GM19193 (cell line): Measurements from ENCODE around the gene SLC25A12.

ENCODE experiments used
- POLR2A ChIP-seq: IDR thresholded peaks from 4 replicates; pipeline ENCODE4 v1.6.1; 2011; ENCODE audit not compliant: insufficient read depth, insufficient read length; ENCODE audit errors: extremely low read depth

The SLC25A12 gene

GRCh38 chr2:171792886-171793580 lies 101.0 kb downstream of the SLC25A12 start:
- no peak for TF ChIP-seq POLR2A

- no peak for TF ChIP-seq POLR2A
Measured at GRCh38 chr2:171792157-171792556, 101.9 kb downstream of the SLC25A12 start.

GRCh38 chr2:171791361-171791760 lies 102.7 kb downstream of the SLC25A12 start:
- no peak for TF ChIP-seq POLR2A

GRCh38 chr2:171789956-171790355 lies 104.1 kb downstream of the SLC25A12 start:
- TF ChIP-seq POLR2A = no peak

GRCh38 chr2:171788316-171788993 lies 105.6 kb downstream of the SLC25A12 start:
- no peak for TF ChIP-seq POLR2A

- no peak for TF ChIP-seq POLR2A
Measured at GRCh38 chr2:171787333-171788072, 106.5 kb downstream of the SLC25A12 start.

GRCh38 chr2:171785450-171785849 lies 108.6 kb downstream of the SLC25A12 start:
- TF ChIP-seq POLR2A = no peak

- TF ChIP-seq POLR2A = no peak
Measured at GRCh38 chr2:171778515-171778914, 115.5 kb downstream of the SLC25A12 start.

- TF ChIP-seq POLR2A = no peak
Measured at GRCh38 chr2:171772373-171772772, 121.7 kb downstream of the SLC25A12 start.

GRCh38 chr2:171771463-171771862 lies 122.6 kb downstream of the SLC25A12 start:
- TF ChIP-seq POLR2A = no peak

- no peak for TF ChIP-seq POLR2A
Measured at GRCh38 chr2:171763602-171764001, 130.4 kb downstream of the SLC25A12 start.

GRCh38 chr2:171762879-171763573 lies 131.0 kb downstream of the SLC25A12 start:
- no peak for TF ChIP-seq POLR2A

GRCh38 chr2:171754254-171754939 lies 139.6 kb downstream of the SLC25A12 start:
- no peak for TF ChIP-seq POLR2A

GRCh38 chr2:171747371-171747770 lies 146.7 kb downstream of the SLC25A12 start:
- TF ChIP-seq POLR2A = no peak
